Ovary (tissue), 3 donors: Measurements from ENCODE around the gene GPRC5C.

Experiments
- EP300 ChIP-seq: sonication (generic); formaldehyde crosslinking; IDR thresholded peaks from one replicate; pipeline ENCODE4 v1.6.1; 2017; ENCODE audit warnings: antibody characterized with exemption
- TF ChIP-seq, protein P1 (sequence below), 3 donors: fragments of 450-650 bp in 2 of 3; fragments of 200-600 bp in 1 of 3; IDR thresholded peaks; one replicate each; pipeline versions ENCODE4 v1.5.1 to v1.8.0; 2016 to 2022; ENCODE audit warnings: antibody characterized with exemption in 3 of 3, mild to moderate bottlenecking in 1 of 3
- donor health status: DM: no; HTN: no; CAD: no.

DNA sequence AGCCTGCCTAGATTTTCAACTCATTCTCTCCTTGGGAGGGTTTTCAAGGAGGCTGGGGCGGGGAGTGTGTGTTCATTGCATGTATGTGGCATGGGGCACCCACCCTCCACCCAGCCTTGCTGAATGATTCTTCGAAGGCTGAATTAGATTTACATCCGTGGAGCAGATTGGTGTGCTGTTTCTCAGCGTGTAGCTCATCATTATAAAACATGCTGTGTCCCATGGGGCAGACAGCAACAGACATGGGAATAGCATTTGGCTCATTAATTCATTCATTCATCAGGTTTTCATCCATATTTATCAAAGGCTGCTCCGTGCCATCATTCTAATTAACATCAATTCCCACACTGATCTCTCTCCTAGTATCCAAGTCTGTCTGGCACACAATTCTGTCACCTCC lies 23.9 kb downstream of the GPRC5C start:
- TF ChIP-seq, protein P1, sequence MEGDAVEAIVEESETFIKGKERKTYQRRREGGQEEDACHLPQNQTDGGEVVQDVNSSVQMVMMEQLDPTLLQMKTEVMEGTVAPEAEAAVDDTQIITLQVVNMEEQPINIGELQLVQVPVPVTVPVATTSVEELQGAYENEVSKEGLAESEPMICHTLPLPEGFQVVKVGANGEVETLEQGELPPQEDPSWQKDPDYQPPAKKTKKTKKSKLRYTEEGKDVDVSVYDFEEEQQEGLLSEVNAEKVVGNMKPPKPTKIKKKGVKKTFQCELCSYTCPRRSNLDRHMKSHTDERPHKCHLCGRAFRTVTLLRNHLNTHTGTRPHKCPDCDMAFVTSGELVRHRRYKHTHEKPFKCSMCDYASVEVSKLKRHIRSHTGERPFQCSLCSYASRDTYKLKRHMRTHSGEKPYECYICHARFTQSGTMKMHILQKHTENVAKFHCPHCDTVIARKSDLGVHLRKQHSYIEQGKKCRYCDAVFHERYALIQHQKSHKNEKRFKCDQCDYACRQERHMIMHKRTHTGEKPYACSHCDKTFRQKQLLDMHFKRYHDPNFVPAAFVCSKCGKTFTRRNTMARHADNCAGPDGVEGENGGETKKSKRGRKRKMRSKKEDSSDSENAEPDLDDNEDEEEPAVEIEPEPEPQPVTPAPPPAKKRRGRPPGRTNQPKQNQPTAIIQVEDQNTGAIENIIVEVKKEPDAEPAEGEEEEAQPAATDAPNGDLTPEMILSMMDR (IDR thresholded peaks at IDR 0.05), result no peak
- TF ChIP-seq EP300, result no peak
